ENCODE data around the gene SIX4.
A peak's percentile ranks its signal among the peaks of the same experiment; 100 is the strongest.
"Not testable (repeated sequence)": the region's sequence is repeated elsewhere in the genome, so short reads cannot be mapped to it uniquely, and the experiment has no call there.

The SIX4 gene

GRCh38 chr14:60723907-60724618 is at the start of gene SIX4:
Gene SIX4, minus strand, starts transcription at chr14:60724351. Its CDS starts 277 bp downstream, at chr14:60724074.
- no peak for DNase-seq

GRCh38 chr14:60773558-60773957 is 49.4 kb upstream of the SIX4 start:
- DNase-seq = no peak

- DNase-seq = no peak
Observed at GRCh38 chr14:60771117-60771516, 47.0 kb upstream of the SIX4 start.

- no peak for DNase-seq
Observed at GRCh38 chr14:60768602-60769001, 44.5 kb upstream of the SIX4 start.

- DNase-seq = no peak
Observed at GRCh38 chr14:60760644-60761364, 36.7 kb upstream of the SIX4 start.

- DNase-seq = no peak
Observed at GRCh38 chr14:60760209-60760608, 36.1 kb upstream of the SIX4 start.

GRCh38 chr14:60758885-60759284 is 34.7 kb upstream of the SIX4 start:
- DNase-seq = no peak

GRCh38 chr14:60757567-60758002 is 33.4 kb upstream of the SIX4 start:
- DNase-seq = no peak

- DNase-seq = no peak
Observed at GRCh38 chr14:60756847-60757246, 32.7 kb upstream of the SIX4 start.

GRCh38 chr14:60753264-60754119 is 29.3 kb upstream of the SIX4 start:
- peak; percentile 94 for DNase-seq

- DNase-seq = no peak
Observed at GRCh38 chr14:60744566-60744965, 20.4 kb upstream of the SIX4 start.

- no peak for DNase-seq
Observed at GRCh38 chr14:60738843-60739508, 14.8 kb upstream of the SIX4 start.

- no peak for DNase-seq
Observed at GRCh38 chr14:60736494-60736893, 12.3 kb upstream of the SIX4 start.

- no peak for DNase-seq
Observed at GRCh38 chr14:60735416-60735815, 11.3 kb upstream of the SIX4 start.

GRCh38 chr14:60734465-60735242 is 10.5 kb upstream of the SIX4 start, which contains the start of gene MNAT1:
Gene MNAT1, plus strand, starts transcription at chr14:60734761. Its CDS starts 102 bp downstream, at chr14:60734863.
- no peak for DNase-seq

- no peak for DNase-seq
Observed at GRCh38 chr14:60732840-60733483, 8.8 kb upstream of the SIX4 start.

- DNase-seq = not testable (repeated sequence)
Observed at GRCh38 chr14:60731291-60731690, 7.1 kb upstream of the SIX4 start.

- no peak for DNase-seq
Observed at GRCh38 chr14:60723116-60723906, 840 bp downstream of the SIX4 start.

- no peak for DNase-seq
Observed at GRCh38 chr14:60722357-60723115, 1.6 kb downstream of the SIX4 start.

GRCh38 chr14:60722107-60722356 is 2.1 kb downstream of the SIX4 start:
- no peak for DNase-seq

Data from SIG-M5 (cell line).